ENCODE data around the gene OR2T10.

GRCh38 chr1:248610301-248610700 is 12.8 kb upstream of the OR2T10 start:
- no peak for TF ChIP-seq CTCF (IDR thresholded peaks at IDR 0.05)
- no peak for TF ChIP-seq POLR2A (IDR thresholded peaks at IDR 0.05)
